ENCODE results near the gene HS1BP3. TPM values are rescaled to one million over a fixed set of nuclear protein-coding genes. Genes with fewer than 3 reads are reported as not detected.

HS1BP3 gene
- total and polyA plus RNA-seq, 2 of the 13 experiments (the other 11 are each of a cell fraction or from before 2014, with no cell fraction given) = 15.2 to 22.0 TPM

DNA sequence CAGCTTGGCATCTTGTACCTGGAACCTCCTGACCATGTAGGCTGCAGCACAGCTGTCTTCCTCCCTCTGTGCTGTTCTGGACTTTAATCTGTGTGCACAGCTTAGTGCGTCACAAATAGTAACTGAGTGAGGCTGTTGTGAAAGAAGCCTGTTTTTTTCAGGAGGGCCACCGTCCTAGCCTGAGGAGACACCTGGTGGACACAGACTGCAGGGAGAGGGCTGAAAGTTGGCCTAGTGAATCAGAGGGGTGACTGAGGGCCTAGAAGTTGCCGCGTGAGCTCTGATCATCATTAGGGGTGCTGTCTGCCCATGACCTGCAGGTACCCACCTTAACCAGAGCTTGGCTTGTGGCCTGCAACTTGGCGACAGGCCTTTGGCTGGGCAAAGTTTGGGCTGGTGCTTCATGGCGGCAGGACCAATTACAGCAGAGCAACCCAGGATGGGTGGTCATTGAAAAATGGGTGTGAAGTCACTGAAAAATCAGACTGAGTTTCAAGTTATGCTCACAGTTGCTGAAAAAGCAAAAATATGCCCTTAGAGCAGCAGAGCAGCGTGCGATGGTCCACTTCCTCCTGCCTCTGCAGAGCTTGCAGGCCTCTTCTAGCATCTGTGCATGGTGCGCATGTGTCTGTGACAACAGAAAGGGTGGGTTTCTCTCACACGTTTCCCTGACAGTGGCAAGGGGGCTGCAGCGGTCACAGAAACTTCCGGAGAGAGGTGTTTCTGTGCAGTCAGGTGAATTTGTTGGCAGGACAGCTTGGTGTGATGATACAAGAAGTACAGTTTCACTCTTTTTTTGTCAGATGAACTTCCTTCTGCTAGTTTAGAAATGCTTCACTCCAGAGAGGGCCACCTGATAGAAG is 25.7 kb upstream of the HS1BP3 start (continued):
- TF ChIP-seq GFI1 (CRISPR knock-in tag; IDR thresholded peaks at IDR 0.05; ENCODE audit: borderline replicate concordance) (no peak), RERE (CRISPR knock-in tag; IDR thresholded peaks at IDR 0.05; ENCODE audit: low read depth) (peak; percentile 70; the same call in 1 of the 2 replicates), ARID3A (IDR thresholded peaks at IDR 0.05; ENCODE audit: low read depth, low read length) (peak; percentile 44; the same call in 1 of the 2 replicates), CREM (IDR thresholded peaks at IDR 0.05) (peak; percentile 91), CREM (CRISPR knock-in tag; IDR thresholded peaks at IDR 0.05) (no peak), ZNF569 (CRISPR knock-in tag; IDR thresholded peaks at IDR 0.05; ENCODE audit: borderline replicate concordance) (no peak), BCLAF1 (IDR thresholded peaks at IDR 0.05) (no peak), TIGD3 (CRISPR knock-in tag; IDR thresholded peaks at IDR 0.05; ENCODE audit: borderline replicate concordance) (no peak), PHF5A (CRISPR knock-in tag; IDR thresholded peaks at IDR 0.05; ENCODE audit: low read depth, unreplicated experiment) (peak; percentile 98)
- TF ChIP-seq, protein P1, sequence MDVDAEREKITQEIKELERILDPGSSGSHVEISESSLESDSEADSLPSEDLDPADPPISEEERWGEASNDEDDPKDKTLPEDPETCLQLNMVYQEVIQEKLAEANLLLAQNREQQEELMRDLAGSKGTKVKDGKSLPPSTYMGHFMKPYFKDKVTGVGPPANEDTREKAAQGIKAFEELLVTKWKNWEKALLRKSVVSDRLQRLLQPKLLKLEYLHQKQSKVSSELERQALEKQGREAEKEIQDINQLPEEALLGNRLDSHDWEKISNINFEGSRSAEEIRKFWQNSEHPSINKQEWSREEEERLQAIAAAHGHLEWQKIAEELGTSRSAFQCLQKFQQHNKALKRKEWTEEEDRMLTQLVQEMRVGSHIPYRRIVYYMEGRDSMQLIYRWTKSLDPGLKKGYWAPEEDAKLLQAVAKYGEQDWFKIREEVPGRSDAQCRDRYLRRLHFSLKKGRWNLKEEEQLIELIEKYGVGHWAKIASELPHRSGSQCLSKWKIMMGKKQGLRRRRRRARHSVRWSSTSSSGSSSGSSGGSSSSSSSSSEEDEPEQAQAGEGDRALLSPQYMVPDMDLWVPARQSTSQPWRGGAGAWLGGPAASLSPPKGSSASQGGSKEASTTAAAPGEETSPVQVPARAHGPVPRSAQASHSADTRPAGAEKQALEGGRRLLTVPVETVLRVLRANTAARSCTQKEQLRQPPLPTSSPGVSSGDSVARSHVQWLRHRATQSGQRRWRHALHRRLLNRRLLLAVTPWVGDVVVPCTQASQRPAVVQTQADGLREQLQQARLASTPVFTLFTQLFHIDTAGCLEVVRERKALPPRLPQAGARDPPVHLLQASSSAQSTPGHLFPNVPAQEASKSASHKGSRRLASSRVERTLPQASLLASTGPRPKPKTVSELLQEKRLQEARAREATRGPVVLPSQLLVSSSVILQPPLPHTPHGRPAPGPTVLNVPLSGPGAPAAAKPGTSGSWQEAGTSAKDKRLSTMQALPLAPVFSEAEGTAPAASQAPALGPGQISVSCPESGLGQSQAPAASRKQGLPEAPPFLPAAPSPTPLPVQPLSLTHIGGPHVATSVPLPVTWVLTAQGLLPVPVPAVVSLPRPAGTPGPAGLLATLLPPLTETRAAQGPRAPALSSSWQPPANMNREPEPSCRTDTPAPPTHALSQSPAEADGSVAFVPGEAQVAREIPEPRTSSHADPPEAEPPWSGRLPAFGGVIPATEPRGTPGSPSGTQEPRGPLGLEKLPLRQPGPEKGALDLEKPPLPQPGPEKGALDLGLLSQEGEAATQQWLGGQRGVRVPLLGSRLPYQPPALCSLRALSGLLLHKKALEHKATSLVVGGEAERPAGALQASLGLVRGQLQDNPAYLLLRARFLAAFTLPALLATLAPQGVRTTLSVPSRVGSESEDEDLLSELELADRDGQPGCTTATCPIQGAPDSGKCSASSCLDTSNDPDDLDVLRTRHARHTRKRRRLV (CRISPR knock-in tag; IDR thresholded peaks at IDR 0.05) = 0 out of 2 replicates have a peak, but pooled peaks have one; percentile 55

Data from HepG2 (cell line).